Myocyte (in vitro differentiated cells): ENCODE measurements around the gene SULT1B1. TPM values are rescaled to one million over a fixed set of nuclear protein-coding genes. Genes with fewer than 3 reads are reported as not detected.

ENCODE experiments used
- DNase-seq: peaks from one replicate; pipeline ENCODE4 v3.0.0-alpha.2; 2012; ENCODE audit warnings: low read depth
- total RNA-seq: library from RNA; depleted of rRNA; stranded (reverse); fragments of >200 nt; gene quantifications from 2 replicates; pipeline ENCODE4 v1.2.3, GENCODE V29; 2014

The SULT1B1 gene
- total RNA-seq, 1 donor from 2014 or later = not detected

DNA sequence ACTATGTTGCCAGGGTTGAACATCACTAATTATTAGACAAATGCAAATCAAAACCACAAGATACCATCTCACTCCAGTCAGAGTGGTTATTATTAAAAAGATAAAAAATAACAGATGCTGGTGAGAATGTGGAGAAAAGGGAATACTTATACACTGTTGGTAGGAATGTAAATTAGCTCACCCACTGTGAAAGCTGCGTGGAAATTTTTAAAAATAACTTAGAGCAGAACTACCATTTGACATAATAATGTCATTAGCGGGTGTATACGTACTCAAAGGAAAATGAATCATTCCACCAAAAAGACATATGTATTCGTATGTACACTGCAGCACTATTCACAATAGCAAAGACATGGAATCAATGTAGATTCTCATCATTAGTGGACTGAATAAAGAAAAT lies 58.7 kb downstream of the SULT1B1 start:
- no peak for DNase-seq

DNA sequence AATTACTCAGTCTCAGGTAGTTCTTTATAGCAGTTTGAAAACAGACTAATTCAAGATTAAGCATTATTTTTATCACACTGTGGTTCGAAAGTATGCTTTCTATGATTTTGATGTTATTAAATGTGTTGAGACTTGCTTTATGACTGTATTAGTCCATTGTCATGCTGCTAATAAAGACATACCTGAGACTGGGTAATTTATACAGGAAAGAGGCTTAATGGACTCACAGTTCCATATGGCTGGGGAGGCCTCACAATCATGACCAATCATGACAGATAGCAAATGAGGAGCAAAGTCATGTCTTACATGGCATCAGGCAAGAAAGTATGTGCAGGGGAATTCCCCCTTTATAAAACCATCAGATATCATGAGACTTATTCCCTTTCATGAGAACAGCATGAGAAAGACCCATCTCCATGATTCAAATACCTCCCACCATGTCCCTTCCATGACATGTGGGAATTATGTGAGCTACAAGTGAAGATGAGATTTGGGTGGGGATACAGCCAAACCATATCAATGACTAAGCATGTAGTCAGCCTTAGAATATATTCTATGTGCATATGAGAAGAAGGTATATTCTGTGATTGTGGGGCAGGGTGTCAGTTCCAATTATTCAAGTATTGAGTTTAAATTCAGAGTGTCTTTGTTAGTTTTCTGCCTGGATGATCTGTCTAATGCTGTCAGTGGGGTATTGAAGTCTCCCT lies 62.7 kb downstream of the SULT1B1 start:
- no peak for DNase-seq

DNA sequence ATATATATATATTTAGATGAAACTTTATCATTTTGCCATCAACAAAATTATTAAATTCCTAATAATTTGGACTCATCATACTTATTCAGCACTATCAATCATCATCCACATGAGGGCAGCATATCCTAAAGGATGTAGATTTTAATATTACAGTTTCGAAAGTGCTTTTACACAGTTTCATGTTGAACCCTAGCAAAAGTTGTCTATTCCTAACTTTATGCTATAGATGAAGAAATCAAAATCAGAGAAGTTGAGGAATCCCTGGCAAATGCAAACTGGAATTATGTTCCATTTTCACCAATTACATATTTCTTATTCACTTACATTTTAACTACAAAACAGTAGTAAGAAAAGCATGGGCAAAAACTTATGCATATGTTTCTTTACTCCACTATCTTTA lies 70.8 kb downstream of the SULT1B1 start:
- DNase-seq = peak; percentile 66

DNA sequence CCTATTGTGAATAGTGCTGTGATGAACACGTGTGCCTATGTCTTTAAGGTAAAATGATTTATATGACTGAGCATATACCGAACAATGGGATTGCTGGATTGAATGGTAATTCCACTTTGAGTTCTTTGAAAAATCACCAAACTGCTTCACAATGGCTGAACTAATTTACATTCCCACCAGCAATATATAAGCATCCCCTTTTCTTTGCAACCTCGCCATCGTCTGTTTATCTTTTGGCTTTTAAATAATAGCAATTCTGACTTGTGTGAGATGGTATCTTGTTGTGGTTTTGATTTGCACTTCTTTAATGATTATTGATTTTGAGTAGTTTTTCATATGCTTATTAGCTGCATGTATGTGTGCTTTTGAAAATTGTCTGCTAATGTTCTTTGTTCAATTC lies 75.6 kb downstream of the SULT1B1 start:
- DNase-seq = no peak

Other genes starting within 250 kb of the SULT1B1 start
- gene UGT2A2, start 121.0 kb downstream of the SULT1B1 start, total RNA-seq = not detected in 2 replicates
- gene UGT2A1, start 107.4 kb downstream of the SULT1B1 start, total RNA-seq = not detected in 2 replicates
- not detected in 2 replicates for gene SULT1E1, start 99.5 kb upstream of the SULT1B1 start, total RNA-seq
- gene CSN1S1, start 170.4 kb upstream of the SULT1B1 start, total RNA-seq = not detected in 2 replicates
- not detected in 2 replicates for gene CSN2, start 205.1 kb upstream of the SULT1B1 start, total RNA-seq
- gene STATH, start 235.3 kb upstream of the SULT1B1 start, total RNA-seq = not detected in 2 replicates